ENCODE data around the gene MED25. TPM values are rescaled to one million over a fixed set of nuclear protein-coding genes. Genes with fewer than 3 reads are reported as not detected.

The MED25 gene
- total RNA-seq, 1 donor from 2014 or later, result 85.4 TPM

DNA sequence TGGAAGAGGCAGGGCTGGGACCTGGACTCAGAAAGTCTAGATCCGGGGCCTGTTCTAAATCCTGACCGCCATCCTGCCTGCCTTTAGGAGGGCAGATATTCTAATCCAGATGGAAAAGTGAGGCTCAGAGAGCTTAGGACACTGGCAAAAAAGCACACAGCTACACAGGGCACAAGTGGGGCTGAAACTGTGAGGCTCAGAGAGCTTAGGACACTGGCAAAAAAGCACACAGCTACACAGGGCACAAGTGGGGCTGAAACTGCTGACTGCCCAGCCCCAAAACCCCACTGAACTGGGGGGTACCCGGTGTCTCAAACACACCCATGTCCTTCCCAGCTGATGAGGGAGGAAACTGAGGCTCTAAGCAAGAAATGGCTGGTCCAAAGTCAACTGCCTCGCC lies 57.1 kb downstream of the MED25 start:
- H3K4me3 Mint-ChIP-seq, result no peak overlapping the region
- H3K27ac Mint-ChIP-seq (ENCODE audit: unreplicated experiment), result no peak overlapping the region
- no peaks in the 10 kb centered on the region for H3K27me3 Mint-ChIP-seq (ENCODE audit: low read depth)
- DNase-seq (ENCODE audit: low read depth, low spot score), result no peak
- no peaks in the 10 kb centered on the region for H3K36me3 Mint-ChIP-seq (ENCODE audit: low read depth)
- peaks cover 30% of the 10 kb centered on the region for H3K4me1 Mint-ChIP-seq
- no peaks in the 10 kb centered on the region for H3K9me3 Mint-ChIP-seq
- TF ChIP-seq, protein P1, sequence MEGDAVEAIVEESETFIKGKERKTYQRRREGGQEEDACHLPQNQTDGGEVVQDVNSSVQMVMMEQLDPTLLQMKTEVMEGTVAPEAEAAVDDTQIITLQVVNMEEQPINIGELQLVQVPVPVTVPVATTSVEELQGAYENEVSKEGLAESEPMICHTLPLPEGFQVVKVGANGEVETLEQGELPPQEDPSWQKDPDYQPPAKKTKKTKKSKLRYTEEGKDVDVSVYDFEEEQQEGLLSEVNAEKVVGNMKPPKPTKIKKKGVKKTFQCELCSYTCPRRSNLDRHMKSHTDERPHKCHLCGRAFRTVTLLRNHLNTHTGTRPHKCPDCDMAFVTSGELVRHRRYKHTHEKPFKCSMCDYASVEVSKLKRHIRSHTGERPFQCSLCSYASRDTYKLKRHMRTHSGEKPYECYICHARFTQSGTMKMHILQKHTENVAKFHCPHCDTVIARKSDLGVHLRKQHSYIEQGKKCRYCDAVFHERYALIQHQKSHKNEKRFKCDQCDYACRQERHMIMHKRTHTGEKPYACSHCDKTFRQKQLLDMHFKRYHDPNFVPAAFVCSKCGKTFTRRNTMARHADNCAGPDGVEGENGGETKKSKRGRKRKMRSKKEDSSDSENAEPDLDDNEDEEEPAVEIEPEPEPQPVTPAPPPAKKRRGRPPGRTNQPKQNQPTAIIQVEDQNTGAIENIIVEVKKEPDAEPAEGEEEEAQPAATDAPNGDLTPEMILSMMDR (conservative IDR thresholded peaks at IDR 0.05), result no peak

DNA sequence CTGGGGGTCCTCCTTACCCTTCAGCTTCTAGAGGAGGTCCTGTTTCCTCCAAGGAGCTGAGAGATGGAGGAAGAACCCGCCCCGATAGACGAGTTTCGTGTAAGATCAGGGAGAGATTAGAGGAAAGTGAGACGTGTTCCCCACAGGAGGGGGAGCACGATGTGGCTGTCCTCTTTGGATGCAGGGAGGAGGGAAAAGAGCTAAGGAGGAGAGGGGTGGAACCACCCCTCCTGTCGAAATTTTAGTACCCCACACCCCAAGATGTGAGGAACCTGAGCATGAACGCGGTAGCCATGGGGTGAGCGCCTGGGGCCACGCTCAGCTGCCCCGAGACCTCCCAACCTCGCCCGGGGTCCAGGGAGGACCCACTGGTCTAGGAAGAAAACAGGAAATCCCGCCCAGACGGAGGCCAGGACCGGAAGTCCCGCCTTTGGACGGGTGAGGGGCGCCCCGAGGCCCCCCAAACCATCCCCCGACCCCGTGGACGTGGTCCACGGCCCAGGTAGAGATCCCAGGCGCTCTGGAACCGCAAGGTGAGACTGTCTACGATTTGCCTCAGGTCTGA lies 57.9 kb downstream of the MED25 start:
- H3K27me3 Mint-ChIP-seq (ENCODE audit: low read depth), result no peaks in the 10 kb centered on the region
- H3K4me1 Mint-ChIP-seq, result peaks cover 25% of the 10 kb centered on the region
- H3K4me3 Mint-ChIP-seq, result no peak overlapping the region
- DNase-seq (ENCODE audit: low read depth, low spot score), result peak; percentile 56
- TF ChIP-seq, protein P1 (conservative IDR thresholded peaks at IDR 0.05), result no peak
- H3K36me3 Mint-ChIP-seq (ENCODE audit: low read depth), result no peaks in the 10 kb centered on the region
- no peak overlapping the region for H3K27ac Mint-ChIP-seq (ENCODE audit: unreplicated experiment)
- no peaks in the 10 kb centered on the region for H3K9me3 Mint-ChIP-seq

DNA sequence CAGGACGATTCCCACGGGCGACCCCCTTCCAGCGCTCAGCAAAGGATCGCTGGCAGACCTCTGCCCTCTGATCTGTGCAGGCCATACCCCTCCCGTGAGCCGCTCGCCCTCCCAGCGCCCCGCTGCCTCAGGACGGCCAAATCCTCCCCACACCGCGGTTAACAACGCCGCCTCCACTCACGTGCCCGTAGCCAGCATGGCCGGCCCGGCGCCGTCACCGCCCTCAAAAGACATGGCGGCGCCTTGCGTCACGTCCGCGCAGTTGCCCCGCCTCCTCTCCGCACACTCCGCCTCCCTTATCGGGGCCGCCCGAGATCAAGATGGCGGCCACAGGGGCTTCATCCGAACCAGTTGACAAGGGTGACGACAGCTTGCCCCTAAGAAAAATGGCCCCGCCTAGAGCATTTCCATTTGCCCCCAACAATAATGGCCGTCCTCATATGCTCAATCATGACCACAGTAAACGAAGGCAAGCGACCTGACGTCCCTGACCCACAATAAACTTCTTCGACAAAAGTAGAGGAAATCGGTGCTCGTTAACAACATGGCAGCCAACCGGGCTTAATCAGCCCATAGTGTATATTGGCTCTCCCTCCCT lies 58.4 kb downstream of the MED25 start:
- no peaks in the 10 kb centered on the region for H3K27me3 Mint-ChIP-seq (ENCODE audit: low read depth)
- H3K36me3 Mint-ChIP-seq (ENCODE audit: low read depth), result peaks cover 1% of the 10 kb centered on the region
- no peak overlapping the region for H3K4me3 Mint-ChIP-seq
- no peak overlapping the region for H3K27ac Mint-ChIP-seq (ENCODE audit: unreplicated experiment)
- DNase-seq (ENCODE audit: low read depth, low spot score), result peak; percentile 92
- no peaks in the 10 kb centered on the region for H3K9me3 Mint-ChIP-seq
- TF ChIP-seq, protein P1 (conservative IDR thresholded peaks at IDR 0.05), result no peak
- H3K4me1 Mint-ChIP-seq, result peaks cover 25% of the 10 kb centered on the region

DNA sequence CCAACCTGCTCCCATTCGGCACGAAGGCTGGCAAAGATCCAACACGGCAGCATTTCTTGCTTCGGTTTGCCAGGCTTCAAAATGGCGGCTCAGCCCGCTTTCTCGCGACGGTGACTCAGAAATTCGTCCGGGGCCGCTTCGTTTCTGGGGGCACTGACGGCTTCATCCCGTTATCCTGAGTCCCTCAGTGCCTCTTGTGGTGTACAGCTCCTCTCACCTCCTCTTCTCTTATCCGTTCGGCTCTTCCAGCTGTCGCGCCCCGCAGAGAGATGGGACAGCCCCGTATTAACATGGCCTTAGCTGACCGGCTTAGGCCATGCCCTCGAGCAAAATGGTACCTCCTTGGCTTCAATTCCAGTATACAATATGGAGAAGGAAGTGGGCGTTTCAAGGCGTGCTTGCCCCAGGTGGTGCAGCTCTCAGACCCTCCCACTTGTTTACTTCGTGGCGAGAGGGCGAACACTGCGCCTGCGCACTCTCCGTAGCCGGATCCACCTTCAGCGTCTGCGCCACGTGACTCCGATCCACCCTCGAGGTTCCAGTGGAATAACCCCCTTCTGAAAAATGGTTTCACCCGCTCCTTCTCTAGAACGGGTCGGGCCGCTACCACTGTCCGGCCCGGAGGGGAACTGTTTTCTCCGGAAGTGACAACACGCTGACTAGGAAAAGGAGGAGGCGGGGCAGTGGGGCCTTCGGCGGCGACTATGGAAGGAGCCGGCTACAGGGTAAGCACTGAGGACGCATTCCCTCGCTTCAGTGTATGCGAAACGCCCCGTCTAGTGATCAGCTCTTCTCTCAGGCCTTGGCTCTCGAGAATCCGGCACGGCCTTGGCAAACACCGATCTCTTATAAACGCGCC lies 59.2 kb downstream of the MED25 start, which contains the start of the genes AKT1S1 and TBC1D17:
Gene AKT1S1, minus strand, starts transcription at position 336 of the 859 bp plus-strand sequence. CDS start 4,060 bp downstream, outside the sequence.
Gene TBC1D17, plus strand, starts transcription at position 683 of the 859 bp plus-strand sequence. Its CDS starts 22 bp downstream, at position 705.
- peaks cover 21% of the 10 kb centered on the region for H3K4me1 Mint-ChIP-seq
- no peak within 1 kb of the TSS for H3K4me3 Mint-ChIP-seq
- H3K27ac Mint-ChIP-seq (ENCODE audit: unreplicated experiment), result no peak within 1 kb of the TSS
- peak; percentile 94 for DNase-seq (ENCODE audit: low read depth, low spot score)
- no peaks in the 10 kb centered on the region for H3K9me3 Mint-ChIP-seq
- H3K36me3 Mint-ChIP-seq (ENCODE audit: low read depth), result peaks cover 4% of the 10 kb centered on the region
- TF ChIP-seq, protein P1 (conservative IDR thresholded peaks at IDR 0.05), result no peak
- H3K27me3 Mint-ChIP-seq (ENCODE audit: low read depth), result no peaks in the 10 kb centered on the region

DNA sequence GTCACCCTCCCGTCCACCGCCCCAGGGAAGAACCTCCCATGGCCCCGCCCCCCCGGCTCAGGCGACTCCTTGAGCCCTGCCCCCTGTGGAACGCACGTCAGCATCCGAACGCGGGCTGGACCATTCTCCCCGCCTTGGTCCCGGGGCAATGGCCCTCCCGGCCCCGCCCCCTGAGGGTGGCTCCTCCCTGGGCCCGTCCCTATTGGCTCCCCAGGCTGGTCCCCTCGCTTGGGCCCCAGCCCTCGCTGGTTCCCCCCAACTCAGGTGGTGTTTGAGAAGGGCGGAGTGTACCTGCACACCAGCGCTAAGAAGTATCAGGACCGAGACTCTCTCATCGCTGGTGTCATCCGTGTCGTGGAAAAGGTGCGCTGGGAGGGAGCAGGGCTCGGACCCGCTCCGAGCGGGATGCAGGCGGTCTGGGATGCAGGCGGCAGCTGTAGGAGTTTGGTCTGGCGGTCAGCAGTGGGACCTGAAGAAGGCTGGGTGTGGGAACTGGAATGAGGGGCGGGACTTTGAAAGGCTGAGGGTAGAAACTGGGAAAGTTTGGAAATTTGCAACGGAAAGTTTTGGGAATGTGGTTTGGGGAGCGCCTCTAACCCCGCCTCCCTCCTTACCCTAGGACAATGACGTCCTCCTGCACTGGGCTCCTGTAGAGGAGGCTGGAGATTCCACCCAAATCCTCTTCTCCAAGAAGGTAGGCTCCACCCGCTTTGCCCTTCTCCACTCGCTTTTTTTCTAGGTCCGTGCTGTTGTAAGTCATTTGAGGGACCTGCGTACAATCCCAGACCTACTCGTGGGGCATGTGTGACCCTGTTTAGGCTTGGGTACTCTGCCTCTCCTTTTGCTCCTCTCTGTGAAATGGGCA lies 60.0 kb downstream of the MED25 start:
- Mint-ChIP-seq H3K4me1 (peaks cover 21% of the 10 kb centered on the region), H3K36me3 (ENCODE audit: low read depth) (peaks cover 7% of the 10 kb centered on the region), H3K27ac (ENCODE audit: unreplicated experiment) (no peak overlapping the region), H3K9me3 (no peaks in the 10 kb centered on the region), H3K4me3 (no peak overlapping the region), H3K27me3 (ENCODE audit: low read depth) (no peaks in the 10 kb centered on the region)
- TF ChIP-seq, protein P1 (conservative IDR thresholded peaks at IDR 0.05), result no peak
- peak; percentile 94 for DNase-seq (ENCODE audit: low read depth, low spot score)
